HCT116 (cell line): ENCODE results near the gene TEKT5. TPM values are rescaled to one million over a fixed set of nuclear protein-coding genes. Genes with fewer than 3 reads are reported as not detected.

Experiments used
- ATAC-seq: fragments of 200-7000 bp; cut with Tn5 transposase; 2 replicates; pipeline ENCODE4 v1.9.1; 2020; ENCODE audit warnings: mild to moderate bottlenecking, moderate library complexity
- BruUV-seq: library from RNA; stranded (reverse); fragments of 400-500 nt; replicated peaks from 2 replicates; lab custom pipeline; 2021; lab: Mats Ljungman, UMichigan
- CTCF ChIA-PET: fragments of 300-600 bp; sonication (Branson Sonifier 250); formaldehyde crosslinking; loops from one replicate; lab custom pipeline; 2021; ENCODE audit warnings: antibody characterized with exemption; lab: Charles Lee
- POLR2A ChIA-PET: fragments of 300-600, 350-600 bp; sonication (Branson Sonifier 250); formaldehyde crosslinking; loops from one replicate; lab custom pipeline; 2021; ENCODE audit warnings: antibody characterized with exemption; lab: Charles Lee
- RAD21 ChIA-PET, 2 experiments: fragments of 300-600 bp; sonication (Branson Sonifier 250); formaldehyde crosslinking; loops; one replicate each; lab custom pipeline; 2023; ENCODE audit warnings: low total read pairs in 2 of 2; ENCODE audit not compliant: uncharacterized antibody in 2 of 2, unreplicated experiment in 2 of 2, low non-redundant PET in 1 of 2; lab: Charles Lee
- DNase-seq: peaks from one replicate; pipeline ENCODE4 v3.0.0-alpha.2; 2010; ENCODE audit warnings: low read depth, low spot score
- H2AFZ ChIP-seq: fragments of 200-600 bp; shearing (Covaris generic), sonication (generic); 2 replicates; pipeline ENCODE4 v1.6.1; 2017; ENCODE audit warnings: low read depth, mixed run types, mixed read lengths, antibody characterized with exemption, low read length; ENCODE audit not compliant: poor library complexity, severe bottlenecking
- H3K27ac ChIP-seq: 2 replicates; pipeline ENCODE4 v1.5.1; 2012; ENCODE audit warnings: low read depth, low read length
- H3K27me3 ChIP-seq: fragments of 200-600 bp; sonication (generic); 2 replicates; pipeline ENCODE4 v1.6.1; 2016; ENCODE audit warnings: mixed run types, low read length, mixed read lengths; ENCODE audit not compliant: insufficient read depth
- H3K36me3 ChIP-seq, 2 experiments: fragments of 200-500 bp in 1 of 2; fragments of 200-600 bp in 1 of 2; sonication (Bioruptor generic) in 1 of 2; sonication (generic) in 1 of 2; 2 replicates each; pipeline versions ENCODE4 v1.5.1 to v1.6.1; 2014 to 2016; ENCODE audit warnings: low read length in 2 of 2, inconsistent platforms in 1 of 2, mixed read lengths in 1 of 2, mixed run types in 1 of 2; ENCODE audit not compliant: insufficient read depth in 2 of 2, control insufficient read depth in 1 of 2
- H3K4me1 ChIP-seq, 2 experiments: fragments of 200-600 bp in 1 of 2; sonication (generic) in 1 of 2; 2 replicates each; pipeline versions ENCODE4 v1.5.1 to v1.6.1; 2012 to 2017; ENCODE audit warnings: low read length in 2 of 2, inconsistent platforms in 1 of 2, mild to moderate bottlenecking in 1 of 2, mixed read lengths in 1 of 2, mixed run types in 1 of 2, moderate library complexity in 1 of 2; ENCODE audit not compliant: insufficient read depth in 2 of 2, control insufficient read depth in 1 of 2
- H3K4me2 ChIP-seq: fragments of 200-600 bp; sonication (generic); 2 replicates; pipeline ENCODE4 v1.6.1; 2017; ENCODE audit warnings: mixed run types, low read length, mixed read lengths
- H3K4me3 ChIP-seq, 2 experiments: fragments of 200-600 bp in 1 of 2; sonication (generic) in 1 of 2; replicated peaks in 1 of 2; 2 replicates each; pipeline ENCODE4 v1.5.1; 2011 to 2016; ENCODE audit warnings: low read length in 2 of 2, control low read depth in 1 of 2, low read depth in 1 of 2, mild to moderate bottlenecking in 1 of 2, mixed read lengths in 1 of 2, mixed run types in 1 of 2
- H3K79me2 ChIP-seq: fragments of 200-600 bp; sonication (generic); 2 replicates; pipeline ENCODE4 v1.6.1; 2017; ENCODE audit warnings: mild to moderate bottlenecking, mixed run types, low read length, moderate library complexity, mixed read lengths; ENCODE audit not compliant: insufficient read depth
- H3K9ac ChIP-seq: fragments of 200-600 bp; sonication (generic); 2 replicates; pipeline ENCODE4 v1.6.1; 2016; ENCODE audit warnings: low read length, mixed read lengths
- H3K9me2 ChIP-seq: fragments of 200-600 bp; sonication (generic), shearing (Covaris generic); 2 replicates; pipeline ENCODE4 v1.6.1; 2017; ENCODE audit warnings: mixed run types, mild to moderate bottlenecking, moderate library complexity; ENCODE audit not compliant: insufficient read depth
- H3K9me3 ChIP-seq, 2 experiments: fragments of 200-500 bp in 1 of 2; fragments of 200-600 bp in 1 of 2; sonication (Bioruptor generic) in 1 of 2; sonication (generic) in 1 of 2; 2 replicates each; pipeline ENCODE4 v1.6.1; 2014 to 2017; ENCODE audit warnings: low read length in 2 of 2, mixed read lengths in 2 of 2, inconsistent platforms in 1 of 2, low read depth in 1 of 2, mild to moderate bottlenecking in 1 of 2, mixed run types in 1 of 2, moderate library complexity in 1 of 2; ENCODE audit not compliant: control insufficient read depth in 1 of 2, insufficient read depth in 1 of 2
- H4K20me1 ChIP-seq: fragments of 200-600 bp; sonication (generic), shearing (Covaris generic); 2 replicates; pipeline ENCODE4 v1.6.1; 2017; ENCODE audit warnings: mixed run types, mild to moderate bottlenecking, moderate library complexity; ENCODE audit not compliant: insufficient read depth
- CEBPB ChIP-seq: IDR thresholded peaks from 2 replicates; pipeline ENCODE4 v1.6.1; 2012; ENCODE audit warnings: low read depth
- EGR1 ChIP-seq: IDR thresholded peaks from 2 replicates; pipeline ENCODE4 v1.6.1; 2012; ENCODE audit warnings: low read depth
- ELF1 ChIP-seq: IDR thresholded peaks from 2 replicates; pipeline ENCODE4 v1.6.1; 2012; ENCODE audit warnings: low read depth, borderline replicate concordance
- FOSL1 ChIP-seq: IDR thresholded peaks from 2 replicates; pipeline ENCODE4 v1.6.1; 2012; ENCODE audit warnings: low read depth
- JUND ChIP-seq: IDR thresholded peaks from 2 replicates; pipeline ENCODE4 v1.6.1; 2012
- POLR2A ChIP-seq: IDR thresholded peaks from 2 replicates; pipeline ENCODE4 v1.7.0; 2011; ENCODE audit warnings: borderline replicate concordance; ENCODE audit not compliant: insufficient read depth, insufficient read length; ENCODE audit errors: extremely low read depth
- SP1 ChIP-seq: IDR thresholded peaks from 2 replicates; pipeline ENCODE4 v1.6.1; 2012; ENCODE audit warnings: low read depth
- SRF ChIP-seq: IDR thresholded peaks from 2 replicates; pipeline ENCODE4 v1.6.1; 2012; ENCODE audit warnings: low read depth
- TCF7L2 ChIP-seq: IDR thresholded peaks from 2 replicates; pipeline ENCODE4 v1.7.0; 2011; ENCODE audit warnings: borderline replicate concordance, inconsistent platforms; ENCODE audit not compliant: insufficient read depth, insufficient read length; ENCODE audit errors: extremely low read depth
- YY1 ChIP-seq: IDR thresholded peaks from 2 replicates; pipeline ENCODE4 v1.6.1; 2011; ENCODE audit warnings: low read length, low read depth, moderate library complexity, mild to moderate bottlenecking; ENCODE audit not compliant: insufficient replicate concordance; ENCODE audit errors: extremely low read depth
- ZFX ChIP-seq: fragments of 450-650 bp; IDR thresholded peaks from 2 replicates; pipeline ENCODE4 v1.6.1; 2017
- ZNF274 ChIP-seq: fragments of 200-500 bp; sonication (Bioruptor generic); IDR thresholded peaks from 2 replicates; pipeline ENCODE4 v1.6.1; 2014; ENCODE audit warnings: mild to moderate bottlenecking, low read depth, low read length, inconsistent platforms
- intact Hi-C: fragments of 100-400 bp; cut with micrococcal nuclease; formaldehyde crosslinking; loops from 2 replicates; pipeline ENCODE4 v1.10.0; 2022
- total RNA-seq: library from RNA; stranded (reverse); gene quantifications from one replicate; pipeline ENCODE4 v1.2.1, GENCODE V29; 2021; ENCODE audit not compliant: unreplicated experiment
- TF ChIP-seq, protein P1 (sequence below): IDR thresholded peaks from 2 replicates; pipeline ENCODE4 v1.6.1; 2012; ENCODE audit warnings: low read depth
- TF ChIP-seq, protein P2 (sequence below): IDR thresholded peaks from 2 replicates; pipeline ENCODE4 v1.6.1; 2011; ENCODE audit warnings: mild to moderate bottlenecking, low read length, moderate library complexity; ENCODE audit not compliant: insufficient replicate concordance; ENCODE audit errors: extremely low read depth
- TF ChIP-seq, protein P3 (sequence below), 3 experiments: fragments of 200-600 bp in 1 of 3; sonication (generic) in 1 of 3; IDR thresholded peaks in 2 of 3; conservative IDR thresholded peaks in 1 of 3; 2 replicates each; pipeline ENCODE4 v1.5.1; 2012 to 2017; ENCODE audit warnings: low read depth in 2 of 3, low read length in 2 of 3, antibody characterized with exemption in 1 of 3, borderline replicate concordance in 1 of 3, control low read depth in 1 of 3, mild to moderate bottlenecking in 1 of 3, mixed read lengths in 1 of 3, mixed run types in 1 of 3, moderate library complexity in 1 of 3; ENCODE audit not compliant: insufficient read depth in 1 of 3

TEKT5 gene
- total RNA-seq, 1 experiment from 2014 or later, result 0.37 TPM

DNA sequence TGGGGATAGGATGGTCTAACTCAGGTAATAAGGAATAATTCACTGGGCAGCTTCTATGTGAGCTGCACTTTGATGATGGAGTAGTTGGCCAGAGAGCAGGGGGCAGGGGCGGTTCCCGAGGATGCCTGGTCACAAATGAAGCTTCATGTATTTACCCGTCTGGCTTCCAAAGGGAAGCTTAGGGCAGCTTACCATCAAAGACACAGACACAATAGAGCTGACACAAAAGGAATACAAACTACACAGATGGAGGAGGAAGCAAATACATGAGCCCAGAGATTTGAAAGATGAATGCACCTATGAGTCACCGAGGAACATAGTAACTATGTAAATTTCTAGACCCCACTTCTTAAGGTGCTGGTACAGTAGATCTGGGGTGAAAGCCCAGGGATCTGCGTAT, 105.6 kb downstream of the TEKT5 start (continued):
- TF ChIP-seq, protein P1, sequence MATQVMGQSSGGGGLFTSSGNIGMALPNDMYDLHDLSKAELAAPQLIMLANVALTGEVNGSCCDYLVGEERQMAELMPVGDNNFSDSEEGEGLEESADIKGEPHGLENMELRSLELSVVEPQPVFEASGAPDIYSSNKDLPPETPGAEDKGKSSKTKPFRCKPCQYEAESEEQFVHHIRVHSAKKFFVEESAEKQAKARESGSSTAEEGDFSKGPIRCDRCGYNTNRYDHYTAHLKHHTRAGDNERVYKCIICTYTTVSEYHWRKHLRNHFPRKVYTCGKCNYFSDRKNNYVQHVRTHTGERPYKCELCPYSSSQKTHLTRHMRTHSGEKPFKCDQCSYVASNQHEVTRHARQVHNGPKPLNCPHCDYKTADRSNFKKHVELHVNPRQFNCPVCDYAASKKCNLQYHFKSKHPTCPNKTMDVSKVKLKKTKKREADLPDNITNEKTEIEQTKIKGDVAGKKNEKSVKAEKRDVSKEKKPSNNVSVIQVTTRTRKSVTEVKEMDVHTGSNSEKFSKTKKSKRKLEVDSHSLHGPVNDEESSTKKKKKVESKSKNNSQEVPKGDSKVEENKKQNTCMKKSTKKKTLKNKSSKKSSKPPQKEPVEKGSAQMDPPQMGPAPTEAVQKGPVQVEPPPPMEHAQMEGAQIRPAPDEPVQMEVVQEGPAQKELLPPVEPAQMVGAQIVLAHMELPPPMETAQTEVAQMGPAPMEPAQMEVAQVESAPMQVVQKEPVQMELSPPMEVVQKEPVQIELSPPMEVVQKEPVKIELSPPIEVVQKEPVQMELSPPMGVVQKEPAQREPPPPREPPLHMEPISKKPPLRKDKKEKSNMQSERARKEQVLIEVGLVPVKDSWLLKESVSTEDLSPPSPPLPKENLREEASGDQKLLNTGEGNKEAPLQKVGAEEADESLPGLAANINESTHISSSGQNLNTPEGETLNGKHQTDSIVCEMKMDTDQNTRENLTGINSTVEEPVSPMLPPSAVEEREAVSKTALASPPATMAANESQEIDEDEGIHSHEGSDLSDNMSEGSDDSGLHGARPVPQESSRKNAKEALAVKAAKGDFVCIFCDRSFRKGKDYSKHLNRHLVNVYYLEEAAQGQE, result no peak
- no peak for TF ChIP-seq EGR1
- no peak for TF ChIP-seq ZFX
- no peak for TF ChIP-seq POLR2A
- TF ChIP-seq ZNF274, result no peak
- no peak for TF ChIP-seq CEBPB
- TF ChIP-seq SP1, result no peak
- no peak for TF ChIP-seq SRF
- no peak for TF ChIP-seq YY1
- no peak for TF ChIP-seq JUND
- TF ChIP-seq ELF1, result no peak
- TF ChIP-seq FOSL1, result no peak
- TF ChIP-seq, all 23 proteins: peak for 0

DNA sequence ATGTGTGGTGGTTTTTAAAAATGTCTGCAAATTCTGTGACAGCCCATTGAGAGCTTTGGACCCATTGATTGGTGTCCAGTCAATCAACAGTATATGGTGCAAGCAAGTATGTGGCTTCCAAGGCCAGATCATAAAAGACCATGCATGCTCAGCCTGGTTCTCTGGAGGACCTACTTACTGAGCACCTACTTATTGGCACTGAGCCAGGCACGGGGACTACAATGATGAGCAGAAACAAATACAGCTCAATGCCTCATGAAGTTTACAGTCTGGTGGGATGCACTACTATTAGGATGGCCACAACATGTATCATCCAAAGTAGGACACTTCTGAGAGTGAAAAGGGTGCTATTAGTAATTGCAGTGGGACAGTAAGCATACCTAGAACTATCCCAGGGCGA, 107.1 kb downstream of the TEKT5 start:
- DNase-seq (no peak), ATAC-seq (no peak)
- BruUV-seq, result no TSS peak
- no peaks in the 10 kb centered on the region for H3K79me2 ChIP-seq
- intact Hi-C loops, result no loop called here
- H3K9me2 ChIP-seq, result no peaks in the 10 kb centered on the region
- no peaks in the 10 kb centered on the region for H3K9me3 ChIP-seq
- no peak overlapping the region for H2AFZ ChIP-seq
- no peak overlapping the region for H3K4me2 ChIP-seq
- ChIA-PET RAD21 (no interaction called here), CTCF (no interaction called here), POLR2A (no interaction called here)
- H3K4me3 ChIP-seq, result no peak overlapping the region
- H3K9ac ChIP-seq, result no peak overlapping the region
- no peak overlapping the region for H3K27ac ChIP-seq
- H3K27me3 ChIP-seq, result 0 out of 2 replicates have a peak, but pooled peaks cover 4% of the 10 kb centered on the region
- H3K36me3 ChIP-seq, result no peaks in the 10 kb centered on the region
- no peaks in the 10 kb centered on the region for H3K4me1 ChIP-seq
- no peaks in the 10 kb centered on the region for H4K20me1 ChIP-seq
- no peak for TF ChIP-seq SRF
- TF ChIP-seq ZNF274, result no peak
- TF ChIP-seq, protein P2, sequence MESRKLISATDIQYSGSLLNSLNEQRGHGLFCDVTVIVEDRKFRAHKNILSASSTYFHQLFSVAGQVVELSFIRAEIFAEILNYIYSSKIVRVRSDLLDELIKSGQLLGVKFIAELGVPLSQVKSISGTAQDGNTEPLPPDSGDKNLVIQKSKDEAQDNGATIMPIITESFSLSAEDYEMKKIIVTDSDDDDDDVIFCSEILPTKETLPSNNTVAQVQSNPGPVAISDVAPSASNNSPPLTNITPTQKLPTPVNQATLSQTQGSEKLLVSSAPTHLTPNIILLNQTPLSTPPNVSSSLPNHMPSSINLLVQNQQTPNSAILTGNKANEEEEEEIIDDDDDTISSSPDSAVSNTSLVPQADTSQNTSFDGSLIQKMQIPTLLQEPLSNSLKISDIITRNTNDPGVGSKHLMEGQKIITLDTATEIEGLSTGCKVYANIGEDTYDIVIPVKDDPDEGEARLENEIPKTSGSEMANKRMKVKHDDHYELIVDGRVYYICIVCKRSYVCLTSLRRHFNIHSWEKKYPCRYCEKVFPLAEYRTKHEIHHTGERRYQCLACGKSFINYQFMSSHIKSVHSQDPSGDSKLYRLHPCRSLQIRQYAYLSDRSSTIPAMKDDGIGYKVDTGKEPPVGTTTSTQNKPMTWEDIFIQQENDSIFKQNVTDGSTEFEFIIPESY, result no peak
- no peak for TF ChIP-seq SP1
- TF ChIP-seq TCF7L2, result no peak
- no peak for TF ChIP-seq JUND
- TF ChIP-seq, protein P3, sequence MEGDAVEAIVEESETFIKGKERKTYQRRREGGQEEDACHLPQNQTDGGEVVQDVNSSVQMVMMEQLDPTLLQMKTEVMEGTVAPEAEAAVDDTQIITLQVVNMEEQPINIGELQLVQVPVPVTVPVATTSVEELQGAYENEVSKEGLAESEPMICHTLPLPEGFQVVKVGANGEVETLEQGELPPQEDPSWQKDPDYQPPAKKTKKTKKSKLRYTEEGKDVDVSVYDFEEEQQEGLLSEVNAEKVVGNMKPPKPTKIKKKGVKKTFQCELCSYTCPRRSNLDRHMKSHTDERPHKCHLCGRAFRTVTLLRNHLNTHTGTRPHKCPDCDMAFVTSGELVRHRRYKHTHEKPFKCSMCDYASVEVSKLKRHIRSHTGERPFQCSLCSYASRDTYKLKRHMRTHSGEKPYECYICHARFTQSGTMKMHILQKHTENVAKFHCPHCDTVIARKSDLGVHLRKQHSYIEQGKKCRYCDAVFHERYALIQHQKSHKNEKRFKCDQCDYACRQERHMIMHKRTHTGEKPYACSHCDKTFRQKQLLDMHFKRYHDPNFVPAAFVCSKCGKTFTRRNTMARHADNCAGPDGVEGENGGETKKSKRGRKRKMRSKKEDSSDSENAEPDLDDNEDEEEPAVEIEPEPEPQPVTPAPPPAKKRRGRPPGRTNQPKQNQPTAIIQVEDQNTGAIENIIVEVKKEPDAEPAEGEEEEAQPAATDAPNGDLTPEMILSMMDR (IDR thresholded peaks at IDR 0.05 in 2 of 3, conservative IDR thresholded peaks at IDR 0.05 in 1 of 3; ENCODE audit: borderline replicate concordance in 1 of 3, insufficient read depth in 1 of 3, low read depth in 2 of 3, low read length in 2 of 3), result no peak
